ENCODE results near the gene NEXN.
"Not testable (repeated sequence)": the region's sequence is repeated elsewhere in the genome, so short reads cannot be mapped to it uniquely, and the experiment has no call there.

The NEXN gene

DNA sequence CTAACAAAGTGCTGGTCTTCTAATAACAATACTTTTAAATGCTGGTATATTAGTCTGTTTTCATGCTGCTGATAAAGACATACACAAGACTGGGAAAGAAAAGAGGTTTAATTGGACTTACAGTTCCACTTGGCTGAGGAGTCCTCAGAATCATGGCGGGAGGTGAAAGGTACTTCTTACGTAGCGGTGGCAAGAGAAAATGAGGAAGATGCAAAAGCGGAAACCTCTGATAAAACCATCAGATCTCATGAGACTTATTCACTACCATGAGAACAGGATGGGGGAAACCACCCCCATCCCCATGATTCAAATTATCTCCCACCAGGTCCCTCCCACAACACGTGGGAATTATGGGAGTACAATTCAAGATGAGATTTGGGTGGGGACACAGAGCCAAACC, 30.5 kb downstream of the NEXN start:
- not testable (repeated sequence) for H3K9ac ChIP-seq (ENCODE audit: low read length); H3K4me1 ChIP-seq (ENCODE audit: control insufficient read depth, insufficient read depth, low read length); H3K36me3 ChIP-seq (ENCODE audit: control insufficient read depth, insufficient read depth, low read length); H3K27me3 ChIP-seq (ENCODE audit: control insufficient read depth, insufficient read depth, low read length); H3K4me3 ChIP-seq (ENCODE audit: low read length); H3K27ac ChIP-seq (ENCODE audit: low read depth, low read length)

DNA sequence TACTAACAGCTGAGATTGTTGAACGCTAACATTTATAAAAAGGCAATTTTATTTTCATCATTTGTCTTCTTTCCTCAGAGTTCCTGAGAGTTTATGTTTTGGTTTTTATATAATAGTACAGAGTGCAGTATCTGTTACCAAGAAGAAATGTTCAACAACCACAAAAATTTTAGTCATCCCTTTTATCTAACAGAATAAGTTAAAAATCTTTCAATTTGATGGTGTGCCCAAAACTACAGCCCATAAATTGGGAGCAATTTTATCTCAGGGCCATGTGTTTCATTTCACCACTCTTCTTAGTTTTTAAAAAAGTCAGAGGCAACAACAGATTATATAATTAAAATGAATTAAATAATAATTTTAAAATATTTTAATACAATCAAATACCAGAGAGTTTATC, 37.1 kb downstream of the NEXN start:
- H3K27me3 ChIP-seq (ENCODE audit: control insufficient read depth, insufficient read depth, low read length), result no peaks in the 10 kb centered on the region
- H3K4me1 ChIP-seq (ENCODE audit: control insufficient read depth, insufficient read depth, low read length), result no peaks in the 10 kb centered on the region
- H3K36me3 ChIP-seq (ENCODE audit: control insufficient read depth, insufficient read depth, low read length), result peaks cover 3% of the 10 kb centered on the region
- H3K27ac ChIP-seq (ENCODE audit: low read depth, low read length), result no peak overlapping the region
- H3K4me3 ChIP-seq (ENCODE audit: low read length), result no peak overlapping the region
- H3K9ac ChIP-seq (ENCODE audit: low read length), result no peak overlapping the region

- no peak overlapping the region for H3K9ac ChIP-seq (ENCODE audit: low read length)
- H3K4me1 ChIP-seq (ENCODE audit: control insufficient read depth, insufficient read depth, low read length), result no peaks in the 10 kb centered on the region
- no peaks in the 10 kb centered on the region for H3K27me3 ChIP-seq (ENCODE audit: control insufficient read depth, insufficient read depth, low read length)
- H3K4me3 ChIP-seq (ENCODE audit: low read length), result no peak overlapping the region
- H3K36me3 ChIP-seq (ENCODE audit: control insufficient read depth, insufficient read depth, low read length), result peaks cover 3% of the 10 kb centered on the region
- no peak overlapping the region for H3K27ac ChIP-seq (ENCODE audit: low read depth, low read length)
These were observed 37.5 kb downstream of the NEXN start for GRCh38 chr1:77925956-77926355.

DNA sequence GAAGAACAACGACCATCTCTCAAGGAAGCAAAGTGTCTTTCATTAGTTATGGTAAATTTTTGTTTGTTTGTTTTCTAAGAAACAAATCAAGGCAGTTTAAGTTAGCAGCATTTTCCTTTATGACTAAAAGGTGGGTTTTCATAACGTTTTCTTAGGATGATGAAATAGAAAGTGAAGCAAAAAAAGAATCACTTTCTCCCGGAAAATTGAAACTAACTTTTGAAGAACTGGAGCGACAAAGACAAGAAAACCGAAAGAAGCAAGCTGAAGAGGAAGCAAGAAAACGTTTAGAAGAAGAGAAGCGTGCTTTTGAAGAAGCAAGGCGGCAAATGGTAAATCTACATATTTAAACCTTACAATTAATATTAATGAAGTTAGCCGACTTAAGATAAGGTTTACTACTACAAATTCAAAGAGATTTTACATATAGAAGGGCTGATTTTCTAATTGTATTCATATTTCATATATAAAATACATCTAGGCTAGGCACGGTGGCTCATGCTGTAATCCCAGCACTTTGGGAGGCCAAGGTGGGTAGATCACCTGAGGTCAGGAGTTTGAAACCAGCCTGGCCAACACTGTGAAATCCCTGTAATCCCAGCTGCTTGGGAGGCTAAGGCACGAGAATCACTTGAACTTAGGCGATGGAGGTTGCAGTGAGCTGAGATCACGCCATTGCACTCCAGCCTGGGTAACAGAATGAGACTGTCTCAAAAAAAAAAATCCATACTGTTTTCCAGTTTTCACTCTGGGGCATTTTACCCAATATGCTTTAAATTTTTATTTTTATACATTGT, 38.3 kb downstream of the NEXN start:
- Histone ChIP-seq H3K36me3 (ENCODE audit: control insufficient read depth, insufficient read depth, low read length) (peaks cover 3% of the 10 kb centered on the region), H3K4me3 (ENCODE audit: low read length) (no peak overlapping the region), H3K27me3 (ENCODE audit: control insufficient read depth, insufficient read depth, low read length) (no peaks in the 10 kb centered on the region), H3K9ac (ENCODE audit: low read length) (no peak overlapping the region), H3K4me1 (ENCODE audit: control insufficient read depth, insufficient read depth, low read length) (no peaks in the 10 kb centered on the region), H3K27ac (ENCODE audit: low read depth, low read length) (peak overlapping the region; percentile 6)

DNA sequence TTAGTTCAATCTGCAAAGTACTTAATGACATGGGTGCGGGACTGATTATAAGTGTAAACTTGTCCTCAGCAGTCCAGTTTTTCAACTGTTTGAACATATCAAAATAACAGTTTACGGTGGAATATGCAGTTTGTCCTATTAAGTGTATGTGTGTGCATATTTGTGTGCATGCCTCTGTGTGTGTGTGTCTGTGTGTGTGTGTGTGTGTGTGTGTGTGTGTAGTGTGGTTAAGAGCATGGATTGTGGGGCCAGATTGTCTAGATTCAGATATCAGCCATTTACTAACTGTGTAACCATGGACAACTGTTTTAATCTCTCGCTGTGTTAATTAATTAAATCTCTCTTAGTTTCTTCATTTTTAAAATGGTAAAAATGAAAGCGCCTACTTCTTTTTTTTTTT, 39.0 kb downstream of the NEXN start:
- H3K9ac ChIP-seq (ENCODE audit: low read length), result no peak overlapping the region
- H3K27me3 ChIP-seq (ENCODE audit: control insufficient read depth, insufficient read depth, low read length), result no peaks in the 10 kb centered on the region
- no peak overlapping the region for H3K4me3 ChIP-seq (ENCODE audit: low read length)
- H3K4me1 ChIP-seq (ENCODE audit: control insufficient read depth, insufficient read depth, low read length), result no peaks in the 10 kb centered on the region
- H3K36me3 ChIP-seq (ENCODE audit: control insufficient read depth, insufficient read depth, low read length), result peaks cover 3% of the 10 kb centered on the region
- H3K27ac ChIP-seq (ENCODE audit: low read depth, low read length), result no peak overlapping the region

GRCh38 chr1:77929806-77930205, 41.4 kb downstream of the NEXN start:
- Histone ChIP-seq H3K27ac (ENCODE audit: low read depth, low read length) (no peak overlapping the region), H3K9ac (ENCODE audit: low read length) (no peak overlapping the region), H3K27me3 (ENCODE audit: control insufficient read depth, insufficient read depth, low read length) (no peaks in the 10 kb centered on the region), H3K36me3 (ENCODE audit: control insufficient read depth, insufficient read depth, low read length) (peaks cover 3% of the 10 kb centered on the region), H3K4me1 (ENCODE audit: control insufficient read depth, insufficient read depth, low read length) (no peaks in the 10 kb centered on the region), H3K4me3 (ENCODE audit: low read length) (no peak overlapping the region)

- no peak overlapping the region for H3K27ac ChIP-seq (ENCODE audit: low read depth, low read length)
- no peaks in the 10 kb centered on the region for H3K27me3 ChIP-seq (ENCODE audit: control insufficient read depth, insufficient read depth, low read length)
- no peak overlapping the region for H3K9ac ChIP-seq (ENCODE audit: low read length)
- H3K4me3 ChIP-seq (ENCODE audit: low read length), result no peak overlapping the region
- H3K4me1 ChIP-seq (ENCODE audit: control insufficient read depth, insufficient read depth, low read length), result no peaks in the 10 kb centered on the region
- peaks cover 5% of the 10 kb centered on the region for H3K36me3 ChIP-seq (ENCODE audit: control insufficient read depth, insufficient read depth, low read length)
These were observed 50.2 kb downstream of the NEXN start for GRCh38 chr1:77938651-77939050.

- peaks cover 2% of the 10 kb centered on the region for H3K36me3 ChIP-seq (ENCODE audit: control insufficient read depth, insufficient read depth, low read length)
- no peak overlapping the region for H3K27ac ChIP-seq (ENCODE audit: low read depth, low read length)
- no peaks in the 10 kb centered on the region for H3K4me1 ChIP-seq (ENCODE audit: control insufficient read depth, insufficient read depth, low read length)
- no peak overlapping the region for H3K4me3 ChIP-seq (ENCODE audit: low read length)
- no peaks in the 10 kb centered on the region for H3K27me3 ChIP-seq (ENCODE audit: control insufficient read depth, insufficient read depth, low read length)
- H3K9ac ChIP-seq (ENCODE audit: low read length), result no peak overlapping the region
These were observed 52.6 kb downstream of the NEXN start for GRCh38 chr1:77940921-77941570.

- Histone ChIP-seq H3K36me3 (ENCODE audit: control insufficient read depth, insufficient read depth, low read length) (peaks cover 7% of the 10 kb centered on the region), H3K4me1 (ENCODE audit: control insufficient read depth, insufficient read depth, low read length) (peaks cover 2% of the 10 kb centered on the region), H3K9ac (ENCODE audit: low read length) (no peak overlapping the region), H3K27me3 (ENCODE audit: control insufficient read depth, insufficient read depth, low read length) (no peaks in the 10 kb centered on the region), H3K4me3 (ENCODE audit: low read length) (no peak overlapping the region), H3K27ac (ENCODE audit: low read depth, low read length) (no peak overlapping the region)
These were observed 54.1 kb downstream of the NEXN start for GRCh38 chr1:77942400-77943140.

DNA sequence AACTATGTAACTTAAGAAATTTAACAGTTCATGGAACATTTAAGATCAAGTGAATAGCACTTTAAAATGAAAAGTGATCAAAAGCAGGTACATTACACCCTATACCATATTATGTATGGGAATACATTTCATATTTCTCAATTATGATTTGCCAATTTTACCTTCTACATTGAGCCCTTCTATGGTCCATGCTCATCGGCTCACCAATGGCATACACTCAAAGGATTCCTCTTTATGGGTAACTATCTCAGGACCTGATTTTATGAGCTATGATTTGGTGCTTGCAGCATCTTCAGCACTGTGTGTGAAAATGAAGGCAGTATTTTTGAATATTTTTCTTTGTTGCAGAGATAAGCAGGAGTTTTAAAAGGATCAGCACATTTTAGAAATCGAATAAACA, 56.9 kb downstream of the NEXN start:
- Histone ChIP-seq H3K9ac (ENCODE audit: low read length) (no peak overlapping the region), H3K4me3 (ENCODE audit: low read length) (no peak overlapping the region), H3K27ac (ENCODE audit: low read depth, low read length) (no peak overlapping the region), H3K4me1 (ENCODE audit: control insufficient read depth, insufficient read depth, low read length) (peaks cover 2% of the 10 kb centered on the region), H3K27me3 (ENCODE audit: control insufficient read depth, insufficient read depth, low read length) (no peaks in the 10 kb centered on the region), H3K36me3 (ENCODE audit: control insufficient read depth, insufficient read depth, low read length) (peaks cover 7% of the 10 kb centered on the region)

DNA sequence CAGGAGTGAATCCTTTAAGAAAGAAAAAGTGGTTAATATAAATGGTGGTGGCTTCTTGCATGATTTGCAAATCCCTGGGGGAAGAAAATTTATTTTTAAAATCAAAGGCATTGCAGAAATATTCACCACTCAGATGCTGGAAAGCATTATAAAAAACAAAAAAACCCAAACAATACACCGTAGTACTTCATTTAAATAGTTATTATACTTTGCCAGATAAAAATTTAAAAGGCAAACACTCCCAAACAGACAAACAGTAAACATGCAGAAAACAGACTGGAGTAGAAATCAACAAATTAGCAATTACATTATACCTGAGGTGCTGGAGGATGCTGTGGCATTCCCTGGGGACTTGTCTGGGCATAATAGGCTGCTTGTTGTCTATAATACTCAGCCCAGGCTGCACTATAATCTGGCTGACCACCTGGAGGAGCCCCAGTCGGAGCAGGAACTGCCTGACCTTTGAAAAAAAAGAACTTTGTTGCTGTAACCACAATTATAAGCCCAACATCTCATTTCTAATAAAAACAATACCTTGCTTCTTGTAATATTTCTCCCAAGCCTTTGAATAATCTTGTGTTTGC, 60.5 kb downstream of the NEXN start:
- no peak overlapping the region for H3K4me3 ChIP-seq (ENCODE audit: low read length)
- no peaks in the 10 kb centered on the region for H3K27me3 ChIP-seq (ENCODE audit: control insufficient read depth, insufficient read depth, low read length)
- H3K9ac ChIP-seq (ENCODE audit: low read length), result no peak overlapping the region
- no peak overlapping the region for H3K27ac ChIP-seq (ENCODE audit: low read depth, low read length)
- peaks cover 10% of the 10 kb centered on the region for H3K36me3 ChIP-seq (ENCODE audit: control insufficient read depth, insufficient read depth, low read length)
- peaks cover 2% of the 10 kb centered on the region for H3K4me1 ChIP-seq (ENCODE audit: control insufficient read depth, insufficient read depth, low read length)

DNA sequence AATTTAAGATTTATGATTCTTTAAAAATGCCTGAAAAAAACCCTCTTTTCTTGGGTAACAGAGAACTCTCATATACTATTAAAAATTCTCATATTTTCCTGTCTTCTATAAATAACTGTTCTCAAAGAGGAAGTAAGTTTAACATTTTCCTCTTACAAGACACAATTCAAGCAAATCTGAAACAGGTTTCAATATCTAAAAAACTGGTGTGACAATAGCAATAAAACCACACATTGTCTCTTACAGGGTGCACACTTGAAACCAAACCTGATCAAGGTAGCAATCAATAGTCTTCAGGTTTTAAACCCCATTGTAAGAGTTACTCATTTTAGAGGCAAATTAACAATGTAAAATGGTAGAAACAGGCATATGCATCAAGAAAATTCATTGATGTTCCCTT, 62.4 kb downstream of the NEXN start:
- peaks cover 19% of the 10 kb centered on the region for H3K36me3 ChIP-seq (ENCODE audit: control insufficient read depth, insufficient read depth, low read length)
- H3K9ac ChIP-seq (ENCODE audit: low read length), result no peak overlapping the region

More for the DNA sequence above, 62.4 kb downstream of the NEXN start:
- Histone ChIP-seq H3K4me3 (ENCODE audit: low read length) (no peak overlapping the region), H3K27me3 (ENCODE audit: control insufficient read depth, insufficient read depth, low read length) (no peaks in the 10 kb centered on the region), H3K4me1 (ENCODE audit: control insufficient read depth, insufficient read depth, low read length) (peaks cover 2% of the 10 kb centered on the region), H3K27ac (ENCODE audit: low read depth, low read length) (no peak overlapping the region)

Measured in rectal smooth muscle tissue (tissue), 1 donor.